GM23248 (cell line): Measurements from ENCODE around the gene MAPK8IP2. TPM values are rescaled to one million over a fixed set of nuclear protein-coding genes. Genes with fewer than 3 reads are reported as not detected.

Experiments used
- DNase-seq: peaks from one replicate; pipeline ENCODE4 v3.0.0-alpha.2; 2015
- H2AFZ ChIP-seq: fragments of 200-600 bp; sonication (generic); 2 replicates; pipeline ENCODE4 v1.6.1; 2016; ENCODE audit warnings: antibody characterized with exemption
- H3F3A ChIP-seq: fragments of 200-600 bp; sonication (generic); 2 replicates; pipeline ENCODE4 v1.6.1; 2016; ENCODE audit warnings: mild to moderate bottlenecking, antibody characterized with exemption, mixed run types; ENCODE audit not compliant: insufficient read depth
- H3K27ac ChIP-seq: fragments of 200-600 bp; sonication (generic); 2 replicates; pipeline ENCODE4 v1.5.1; 2016; ENCODE audit warnings: mild to moderate bottlenecking
- H3K27me3 ChIP-seq: fragments of 200-600 bp; sonication (generic); replicated peaks from 2 replicates; pipeline ENCODE4 v1.6.1; 2016; ENCODE audit warnings: mild to moderate bottlenecking; ENCODE audit not compliant: insufficient read depth
- H3K36me3 ChIP-seq: fragments of 200-600 bp; sonication (generic); 2 replicates; pipeline ENCODE4 v1.6.1; 2016; ENCODE audit warnings: low read depth, mild to moderate bottlenecking
- H3K4me1 ChIP-seq: fragments of 200-600 bp; sonication (generic); 2 replicates; pipeline ENCODE4 v1.6.1; 2016; ENCODE audit warnings: mild to moderate bottlenecking; ENCODE audit not compliant: insufficient read depth
- H3K4me2 ChIP-seq: fragments of 200-600 bp; sonication (generic); one replicate; pipeline ENCODE4 v1.6.1; 2016; ENCODE audit warnings: mild to moderate bottlenecking; ENCODE audit not compliant: unreplicated experiment
- H3K4me3 ChIP-seq: fragments of 200-600 bp; sonication (generic); 2 replicates; pipeline ENCODE4 v1.5.1; 2016; ENCODE audit warnings: mild to moderate bottlenecking
- H3K79me2 ChIP-seq: fragments of 200-600 bp; sonication (generic); 2 replicates; pipeline ENCODE4 v1.6.1; 2016; ENCODE audit warnings: mild to moderate bottlenecking; ENCODE audit not compliant: insufficient read depth
- H3K9ac ChIP-seq: fragments of 200-600 bp; sonication (generic); 2 replicates; pipeline ENCODE4 v1.6.1; 2016; ENCODE audit warnings: mild to moderate bottlenecking
- H3K9me2 ChIP-seq: fragments of 200-600 bp; sonication (generic); 2 replicates; pipeline ENCODE4 v1.6.1; 2016; ENCODE audit warnings: mixed run types, mild to moderate bottlenecking, moderate library complexity; ENCODE audit not compliant: insufficient read depth
- H3K9me3 ChIP-seq: fragments of 200-600 bp; sonication (generic); one replicate; pipeline ENCODE4 v1.6.1; 2017; ENCODE audit warnings: low read depth
- H4K20me1 ChIP-seq: fragments of 200-600 bp; sonication (generic); 2 replicates; pipeline ENCODE4 v1.6.0; 2016; ENCODE audit not compliant: insufficient read depth
- EZH2 ChIP-seq: fragments of 200-600 bp; sonication (generic); IDR thresholded peaks from 2 replicates; pipeline ENCODE4 v1.6.1; 2018; ENCODE audit warnings: antibody characterized with exemption, mild to moderate bottlenecking; ENCODE audit not compliant: insufficient read depth, poor library complexity, severe bottlenecking
- EZH2phosphoT487 ChIP-seq: fragments of 200-600 bp; sonication (generic); IDR thresholded peaks from 2 replicates; pipeline ENCODE4 v1.6.1; 2018; ENCODE audit warnings: antibody characterized with exemption, moderate library complexity, mild to moderate bottlenecking, low read depth; ENCODE audit not compliant: insufficient read depth
- WGBS, 2 experiments: methylation state at CpG; one replicate each; pipeline ENCODE4 v1.1.6; 2015 to 2017; ENCODE audit warnings: low lambda C conversion rate in 2 of 2, low coverage in 1 of 2; ENCODE audit errors: missing lambda C conversion rate in 2 of 2; 5-methylcytosine and 5-hydroxymethylcytosine counted together
- in situ Hi-C: fragments of 300-500 bp; cut with MboI; formaldehyde crosslinking; loops from 2 replicates; pipeline ENCODE4 v1.15.0; 2020
- polyA plus RNA-seq: library from polyadenylated mRNA; unstranded; fragments of >200 nt; fragmentation: Nextera tagmentation; extraction: Ambion mirVana; gene quantifications from 2 replicates; pipeline ENCODE4 v1.2.1, GENCODE V29; 2016
- total RNA-seq: library from RNA; depleted of rRNA; stranded (reverse); fragments of >200 nt; shearing (Covaris generic); gene quantifications from 2 replicates; pipeline ENCODE4 v1.2.3, GENCODE V29; 2014

The MAPK8IP2 gene
- total and polyA plus RNA-seq, 2 experiments from 2014 or later: 0.06 TPM; not detected in 1

GRCh38 chr22:50625131-50625567 is 24.6 kb downstream of the MAPK8IP2 start:
- no peak for DNase-seq
- in situ Hi-C loops: no loop called here
- 82 to 89% methylated on average over 14 of the region's 14 CpGs for WGBS, 2 experiments
- H3K36me3 ChIP-seq: no peaks in the 10 kb centered on the region
- H3F3A ChIP-seq: peaks cover 7% of the 10 kb centered on the region; the same call in 1 of the 2 replicates
- no peak overlapping the region for H3K9ac ChIP-seq
- no peaks in the 10 kb centered on the region for H3K27me3 ChIP-seq
- TF ChIP-seq EZH2 (no peak), EZH2phosphoT487 (no peak)
- no peaks in the 10 kb centered on the region for H3K79me2 ChIP-seq
- no peak overlapping the region for H3K4me3 ChIP-seq
- H3K27ac ChIP-seq: no peak overlapping the region
- H4K20me1 ChIP-seq: no peaks in the 10 kb centered on the region
- no peaks in the 10 kb centered on the region for H3K9me2 ChIP-seq
- no peaks in the 10 kb centered on the region for H3K9me3 ChIP-seq
- peaks cover 8% of the 10 kb centered on the region for H3K4me1 ChIP-seq
- H3K4me2 ChIP-seq: no peak overlapping the region
- H2AFZ ChIP-seq: no peak overlapping the region

- H3K4me3 ChIP-seq: no peak overlapping the region
- in situ Hi-C loops: no loop called here
- TF ChIP-seq EZH2phosphoT487 (no peak), EZH2 (no peak)
- H3K4me2 ChIP-seq: no peak overlapping the region
- H3K9me3 ChIP-seq: no peaks in the 10 kb centered on the region
- H3K27ac ChIP-seq: no peak overlapping the region
- WGBS, 2 experiments: 92 to 98% methylated on average over 16 to 27 of the region's 27 CpGs
- DNase-seq: no peak
- H3K27me3 ChIP-seq: no peaks in the 10 kb centered on the region
- peaks cover 7% of the 10 kb centered on the region; the same call in 1 of the 2 replicates for H3F3A ChIP-seq
- H4K20me1 ChIP-seq: no peaks in the 10 kb centered on the region
- no peaks in the 10 kb centered on the region for H3K79me2 ChIP-seq
- no peak overlapping the region for H3K9ac ChIP-seq
- H3K36me3 ChIP-seq: no peaks in the 10 kb centered on the region
- H3K9me2 ChIP-seq: no peaks in the 10 kb centered on the region
- H2AFZ ChIP-seq: no peak overlapping the region
- H3K4me1 ChIP-seq: peaks cover 8% of the 10 kb centered on the region
These were observed 25.1 kb downstream of the MAPK8IP2 start for GRCh38 chr22:50625568-50626313.

GRCh38 chr22:50626314-50626849 is 25.8 kb downstream of the MAPK8IP2 start:
- Histone ChIP-seq H3K79me2 (no peaks in the 10 kb centered on the region), H3K9ac (no peak overlapping the region), H2AFZ (no peak overlapping the region), H3K27ac (no peak overlapping the region), H3K36me3 (no peaks in the 10 kb centered on the region), H3K4me1 (peaks cover 8% of the 10 kb centered on the region), H4K20me1 (no peaks in the 10 kb centered on the region), H3F3A (peaks cover 7% of the 10 kb centered on the region; the same call in 1 of the 2 replicates), H3K4me2 (no peak overlapping the region), H3K4me3 (no peak overlapping the region), H3K9me2 (no peaks in the 10 kb centered on the region), H3K9me3 (no peaks in the 10 kb centered on the region), H3K27me3 (no peaks in the 10 kb centered on the region)
- TF ChIP-seq EZH2: no peak
- TF ChIP-seq EZH2phosphoT487: no peak
- no peak for DNase-seq
- in situ Hi-C loops: no loop called here
- 92 to 94% methylated on average over 12 of the region's 12 CpGs for WGBS, 2 experiments

GRCh38 chr22:50626850-50627641 is 26.5 kb downstream of the MAPK8IP2 start:
- Histone ChIP-seq H3K36me3 (no peaks in the 10 kb centered on the region), H3K4me2 (peak overlapping the region; percentile 80), H3K4me1 (peaks cover 3% of the 10 kb centered on the region), H3K9me2 (no peaks in the 10 kb centered on the region), H3K9ac (peak overlapping the region; percentile 70), H3K27me3 (no peaks in the 10 kb centered on the region), H3K4me3 (peak overlapping the region; percentile 75), H4K20me1 (no peaks in the 10 kb centered on the region), H2AFZ (peak overlapping the region; percentile 73), H3F3A (peaks cover 2% of the 10 kb centered on the region; the same call in 1 of the 2 replicates), H3K9me3 (no peaks in the 10 kb centered on the region), H3K79me2 (no peaks in the 10 kb centered on the region), H3K27ac (no peak overlapping the region)
- TF ChIP-seq EZH2phosphoT487 (no peak), EZH2 (no peak)
- in situ Hi-C loops: no loop called here
- WGBS, 2 experiments: 64 to 71% methylated on average over 31 to 42 of the region's 42 CpGs
- DNase-seq: no peak
